ENCODE data around the gene CDC6. TPM values are rescaled to one million over a fixed set of nuclear protein-coding genes. Genes with fewer than 3 reads are reported as not detected.
A peak's percentile ranks its signal among the peaks of the same experiment; 100 is the strongest.

CDC6 gene
- total RNA-seq, 1 experiment from 2014 or later, result 567 TPM

DNA sequence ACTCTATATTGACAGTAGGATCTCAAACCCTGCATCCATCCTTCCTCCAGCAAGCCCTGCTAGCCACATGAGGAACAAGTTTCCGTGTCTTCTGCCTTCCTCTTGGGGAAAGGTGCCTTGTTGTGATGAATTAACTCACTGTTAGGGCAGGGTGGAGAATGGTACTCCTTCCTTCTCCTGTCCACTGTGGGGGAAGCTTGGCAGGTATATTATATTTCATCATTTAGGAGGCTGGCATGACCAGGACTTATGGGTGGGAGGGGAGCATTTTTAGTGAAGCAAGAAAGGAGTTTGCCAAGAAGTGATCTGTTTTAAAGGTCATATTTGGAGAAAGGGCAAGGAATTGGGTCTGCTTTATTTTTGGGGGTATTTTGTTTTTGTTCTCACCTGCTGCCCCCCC lies 9.3 kb upstream of the CDC6 start:
- intact Hi-C loops (cut with micrococcal nuclease; ENCODE audit: unreplicated experiment), result no loop called here
- TF ChIP-seq, protein P1, sequence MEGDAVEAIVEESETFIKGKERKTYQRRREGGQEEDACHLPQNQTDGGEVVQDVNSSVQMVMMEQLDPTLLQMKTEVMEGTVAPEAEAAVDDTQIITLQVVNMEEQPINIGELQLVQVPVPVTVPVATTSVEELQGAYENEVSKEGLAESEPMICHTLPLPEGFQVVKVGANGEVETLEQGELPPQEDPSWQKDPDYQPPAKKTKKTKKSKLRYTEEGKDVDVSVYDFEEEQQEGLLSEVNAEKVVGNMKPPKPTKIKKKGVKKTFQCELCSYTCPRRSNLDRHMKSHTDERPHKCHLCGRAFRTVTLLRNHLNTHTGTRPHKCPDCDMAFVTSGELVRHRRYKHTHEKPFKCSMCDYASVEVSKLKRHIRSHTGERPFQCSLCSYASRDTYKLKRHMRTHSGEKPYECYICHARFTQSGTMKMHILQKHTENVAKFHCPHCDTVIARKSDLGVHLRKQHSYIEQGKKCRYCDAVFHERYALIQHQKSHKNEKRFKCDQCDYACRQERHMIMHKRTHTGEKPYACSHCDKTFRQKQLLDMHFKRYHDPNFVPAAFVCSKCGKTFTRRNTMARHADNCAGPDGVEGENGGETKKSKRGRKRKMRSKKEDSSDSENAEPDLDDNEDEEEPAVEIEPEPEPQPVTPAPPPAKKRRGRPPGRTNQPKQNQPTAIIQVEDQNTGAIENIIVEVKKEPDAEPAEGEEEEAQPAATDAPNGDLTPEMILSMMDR (IDR thresholded peaks at IDR 0.05; ENCODE audit: unreplicated experiment), result no peak
- Mint-ChIP-seq H3K36me3 (ENCODE audit: insufficient read depth, unreplicated experiment) (peaks cover 97% of the 10 kb centered on the region), H3K27me3 (ENCODE audit: unreplicated experiment) (no peaks in the 10 kb centered on the region), H3K9me3 (ENCODE audit: low read depth, unreplicated experiment) (no peaks in the 10 kb centered on the region), H3K4me3 (ENCODE audit: low read depth, unreplicated experiment) (no peak overlapping the region), H3K4me1 (ENCODE audit: low read depth, unreplicated experiment) (peaks cover 41% of the 10 kb centered on the region), H3K27ac (ENCODE audit: unreplicated experiment) (peak overlapping the region; percentile 10)
- no peak for DNase-seq
- no TSS peak for BruUV-seq (replicated peaks)
- CTCF ChIA-PET, result interaction anchor here (0.7 to 2.4 kb wide), 5 partner anchors 8 to 63 kb away, joined by 3 to 8 read pairs (median 4); partner anchors contain the start of gene WIPF2

DNA sequence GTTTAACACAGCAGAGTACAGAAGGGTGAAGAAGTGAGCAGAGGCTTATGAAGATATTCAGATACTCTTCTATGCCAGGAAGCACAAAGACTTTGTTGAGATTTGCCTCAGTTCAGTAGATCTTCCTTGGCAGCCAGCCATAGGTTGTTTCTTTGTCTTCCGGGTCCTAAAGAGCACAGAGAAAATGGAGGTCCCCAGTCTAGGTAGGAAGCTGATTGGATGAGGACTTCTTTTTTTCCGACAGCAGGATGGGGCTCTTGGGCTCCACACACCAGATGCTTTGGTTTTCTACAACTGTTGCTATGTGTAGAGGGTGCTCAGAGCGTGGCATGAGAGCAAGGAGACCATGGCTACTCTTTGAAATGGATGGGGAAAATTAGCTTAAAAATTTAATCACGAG lies 8.3 kb upstream of the CDC6 start:
- CTCF ChIA-PET, result interaction anchor here (0.6 to 2.4 kb wide), 8 partner anchors 9 to 563 kb away, joined by 3 to 18 read pairs (median 4); partner anchors contain the start of genes CASC3 and WIPF2
- H3K4me1 Mint-ChIP-seq (ENCODE audit: low read depth, unreplicated experiment), result peaks cover 51% of the 10 kb centered on the region
- intact Hi-C loops (cut with micrococcal nuclease; ENCODE audit: unreplicated experiment), result no loop called here
- peaks cover 97% of the 10 kb centered on the region for H3K36me3 Mint-ChIP-seq (ENCODE audit: insufficient read depth, unreplicated experiment)
- no peak for DNase-seq
- TF ChIP-seq, protein P1 (IDR thresholded peaks at IDR 0.05; ENCODE audit: unreplicated experiment), result no peak
- H3K9me3 Mint-ChIP-seq (ENCODE audit: low read depth, unreplicated experiment), result no peaks in the 10 kb centered on the region
- no peaks in the 10 kb centered on the region for H3K27me3 Mint-ChIP-seq (ENCODE audit: unreplicated experiment)
- H3K27ac Mint-ChIP-seq (ENCODE audit: unreplicated experiment), result peak overlapping the region; percentile 10
- no peak overlapping the region for H3K4me3 Mint-ChIP-seq (ENCODE audit: low read depth, unreplicated experiment)
- BruUV-seq (replicated peaks), result no TSS peak

DNA sequence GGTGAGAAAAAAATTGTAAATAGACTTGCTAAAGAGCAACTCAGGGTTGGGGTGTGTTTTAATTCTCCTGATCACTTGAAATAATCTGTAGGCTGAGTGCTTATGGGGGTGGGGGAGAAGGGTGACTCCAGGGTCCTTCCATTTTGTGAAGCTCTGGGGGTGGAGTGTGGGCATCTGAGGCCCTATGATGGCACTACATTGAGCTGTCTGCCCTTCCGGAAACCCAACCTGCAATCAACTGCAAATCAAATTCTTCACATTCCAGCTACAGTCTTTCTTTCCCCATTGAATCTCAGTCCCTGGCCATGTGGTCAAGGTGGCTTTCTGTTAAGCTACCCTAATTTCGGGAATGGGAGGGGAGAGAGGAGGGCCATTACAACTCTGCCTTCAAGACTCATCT lies 6.0 kb upstream of the CDC6 start:
- peak; percentile 80 for DNase-seq
- BruUV-seq (replicated peaks), result no TSS peak
- TF ChIP-seq, protein P1 (IDR thresholded peaks at IDR 0.05; ENCODE audit: unreplicated experiment), result no peak
- Mint-ChIP-seq H3K9me3 (ENCODE audit: low read depth, unreplicated experiment) (no peaks in the 10 kb centered on the region), H3K27me3 (ENCODE audit: unreplicated experiment) (no peaks in the 10 kb centered on the region), H3K4me1 (ENCODE audit: low read depth, unreplicated experiment) (peaks cover 71% of the 10 kb centered on the region), H3K36me3 (ENCODE audit: insufficient read depth, unreplicated experiment) (peaks cover 95% of the 10 kb centered on the region), H3K4me3 (ENCODE audit: low read depth, unreplicated experiment) (peak overlapping the region; percentile 22), H3K27ac (ENCODE audit: unreplicated experiment) (peak overlapping the region; percentile 90)
- intact Hi-C loops (cut with micrococcal nuclease; ENCODE audit: unreplicated experiment), result loop anchor here (5.0 to 10.0 kb wide), 8 partner anchors 64 to 647 kb away; partner anchors contain the start of genes ERBB2, GRB7, LRRC3C and MIEN1
- CTCF ChIA-PET, result interaction anchor here (0.5 to 6.1 kb wide), 25 partner anchors 10 to 324 kb away, joined by 3 to 142 read pairs (median 4); partner anchors contain the start of genes CASC3, RARA and WIPF2

DNA sequence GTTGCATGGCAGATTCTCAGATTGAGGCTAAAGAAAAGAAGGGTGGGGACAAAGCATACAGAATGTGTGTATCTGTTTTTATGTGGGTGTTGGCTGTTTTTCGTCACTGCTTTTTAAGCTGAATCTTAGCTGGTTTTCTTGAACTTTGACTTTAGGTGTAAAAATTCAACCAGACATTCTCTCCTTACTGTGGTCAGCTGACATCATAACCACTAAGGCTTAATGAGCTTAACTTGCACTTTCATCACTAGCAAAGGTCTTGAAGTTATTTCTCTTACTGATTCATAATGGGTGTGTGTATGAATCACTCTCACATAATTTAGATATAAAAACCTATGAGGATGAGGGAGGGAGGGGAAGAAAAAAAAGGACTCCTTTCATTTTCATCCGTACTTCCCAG lies 4.0 kb upstream of the CDC6 start:
- intact Hi-C loops (cut with micrococcal nuclease; ENCODE audit: unreplicated experiment), result loop anchor here (1.0 to 10.0 kb wide), 9 partner anchors 15 to 649 kb away; partner anchors contain the start of genes ERBB2, GRB7, LRRC3C and MIEN1
- Mint-ChIP-seq H3K4me3 (ENCODE audit: low read depth, unreplicated experiment) (peak overlapping the region; percentile 50), H3K9me3 (ENCODE audit: low read depth, unreplicated experiment) (no peaks in the 10 kb centered on the region), H3K4me1 (ENCODE audit: low read depth, unreplicated experiment) (peaks cover 79% of the 10 kb centered on the region), H3K27ac (ENCODE audit: unreplicated experiment) (peak overlapping the region; percentile 90), H3K27me3 (ENCODE audit: unreplicated experiment) (no peaks in the 10 kb centered on the region), H3K36me3 (ENCODE audit: insufficient read depth, unreplicated experiment) (peaks cover 95% of the 10 kb centered on the region)
- no TSS peak for BruUV-seq (replicated peaks)
- peak; percentile 84 for DNase-seq
- CTCF ChIA-PET, result interaction anchor here (0.5 to 6.1 kb wide), 119 partner anchors 9 to 1480 kb away, joined by 3 to 171 read pairs (median 5); partner anchors contain the start of genes CASC3, ERBB2, IGFBP4 and LRRC3C
- TF ChIP-seq, protein P1 (IDR thresholded peaks at IDR 0.05; ENCODE audit: unreplicated experiment), result no peak
